Endometrial microvascular endothelial cells (primary cell): ENCODE results near the gene NYNRIN. TPM values are rescaled to one million over a fixed set of nuclear protein-coding genes. Genes with fewer than 3 reads are reported as not detected.

Source experiments
- in situ Hi-C: cut with HindIII; loops from 2 replicates; pipeline ENCODE4 v1.10.0; 2017; ENCODE audit warnings: low sequenced_read_pairs, low pct_unique_long_range_greater_than_20kb; ENCODE audit errors: inconsistent ontology term
- total RNA-seq: library from RNA; depleted of rRNA; stranded (reverse); fragments of >200 nt; gene quantifications from one replicate; pipeline ENCODE4 v1.2.3, GENCODE V29; 2015; ENCODE audit errors: inconsistent ontology term

NYNRIN gene
- total RNA-seq, 1 donor from 2014 or later: 6.9 TPM

DNA sequence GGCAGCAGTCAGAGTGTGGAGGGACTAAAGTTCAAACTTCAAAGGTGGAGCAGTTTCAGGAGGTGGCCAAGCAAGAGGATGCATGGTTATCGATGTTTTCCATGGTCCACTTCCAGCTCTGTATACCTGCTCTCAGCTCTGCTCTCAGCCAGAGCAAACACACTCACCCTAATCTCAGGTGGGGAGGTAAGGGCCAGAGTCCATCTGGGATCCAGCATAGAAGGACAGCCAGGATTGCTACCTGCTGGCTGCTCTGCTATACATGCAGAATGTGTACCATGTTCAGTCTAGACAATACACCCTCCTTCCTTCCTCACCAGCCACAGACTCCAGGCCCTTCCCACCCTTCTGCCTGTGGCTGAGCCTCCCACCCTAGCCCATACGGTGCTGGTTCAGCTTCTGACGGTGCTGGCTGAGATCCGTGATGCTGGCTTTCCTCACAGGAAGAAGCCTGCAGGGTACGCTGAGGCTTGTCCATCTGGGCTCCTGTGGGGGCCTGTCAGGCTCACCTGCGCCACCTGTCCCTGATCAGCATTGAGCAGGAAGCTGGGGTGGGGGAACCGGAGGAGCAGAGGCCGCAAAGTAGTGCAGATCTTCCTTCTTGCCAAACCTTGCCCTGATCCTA lies 28.2 kb downstream of the NYNRIN start:
- in situ Hi-C loops: no loop called here

GRCh38 chr14:24427537-24428508 lies 29.0 kb downstream of the NYNRIN start:
- in situ Hi-C loops: no loop called here

- in situ Hi-C loops: no loop called here
Observed at GRCh38 chr14:24428628-24429394, 30.0 kb downstream of the NYNRIN start.

DNA sequence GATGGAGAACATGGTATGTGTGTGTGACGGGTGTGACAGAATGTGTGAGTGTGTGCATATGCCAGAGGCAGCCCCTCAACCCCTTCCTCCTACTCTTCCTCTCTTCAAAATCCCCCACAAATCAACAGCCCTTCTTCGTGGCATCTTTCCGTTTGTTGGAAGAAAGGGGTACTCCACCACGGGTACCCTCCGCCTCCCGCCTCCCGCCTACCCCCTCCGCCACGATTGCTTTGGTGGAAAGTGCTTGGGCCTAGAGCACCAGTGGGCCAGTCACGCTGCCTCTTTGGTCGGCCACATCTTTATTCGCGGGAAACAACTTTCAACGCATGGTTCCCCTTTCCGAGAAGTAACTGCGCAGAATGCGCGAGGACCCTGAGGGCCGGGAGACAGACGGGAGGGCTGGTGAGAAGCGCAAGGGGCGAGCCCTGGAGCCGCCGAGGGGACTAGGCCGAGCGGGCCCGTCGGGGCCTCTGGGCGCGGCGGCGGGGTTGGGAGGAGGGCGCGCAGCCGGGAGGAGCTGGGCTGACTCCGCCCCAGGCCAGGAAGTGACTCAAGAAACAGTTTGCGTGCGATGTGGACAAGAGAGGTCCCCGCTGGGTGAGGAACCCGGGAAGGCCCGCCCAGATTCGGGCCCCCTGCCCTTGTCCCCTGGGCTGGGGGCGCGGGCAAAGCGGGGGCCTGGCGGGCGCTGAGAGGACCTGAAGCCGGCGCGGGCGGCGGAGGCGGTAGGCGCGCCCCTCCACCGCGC lies 30.8 kb downstream of the NYNRIN start, which contains the start of the genes CBLN3 and KHNYN:
Gene CBLN3 (minus strand): TSS at position 274 of the 748 bp plus-strand sequence. CDS start 614 bp downstream, outside the sequence.
Gene KHNYN (plus strand): TSS at position 560 of the 748 bp plus-strand sequence. CDS start 777 bp downstream, outside the sequence.
- in situ Hi-C loops: no loop called here

GRCh38 chr14:24430143-24430681 lies 31.4 kb downstream of the NYNRIN start:
- in situ Hi-C loops: no loop called here

- in situ Hi-C loops: no loop called here
Observed at GRCh38 chr14:24430682-24431568, 32.1 kb downstream of the NYNRIN start.

DNA sequence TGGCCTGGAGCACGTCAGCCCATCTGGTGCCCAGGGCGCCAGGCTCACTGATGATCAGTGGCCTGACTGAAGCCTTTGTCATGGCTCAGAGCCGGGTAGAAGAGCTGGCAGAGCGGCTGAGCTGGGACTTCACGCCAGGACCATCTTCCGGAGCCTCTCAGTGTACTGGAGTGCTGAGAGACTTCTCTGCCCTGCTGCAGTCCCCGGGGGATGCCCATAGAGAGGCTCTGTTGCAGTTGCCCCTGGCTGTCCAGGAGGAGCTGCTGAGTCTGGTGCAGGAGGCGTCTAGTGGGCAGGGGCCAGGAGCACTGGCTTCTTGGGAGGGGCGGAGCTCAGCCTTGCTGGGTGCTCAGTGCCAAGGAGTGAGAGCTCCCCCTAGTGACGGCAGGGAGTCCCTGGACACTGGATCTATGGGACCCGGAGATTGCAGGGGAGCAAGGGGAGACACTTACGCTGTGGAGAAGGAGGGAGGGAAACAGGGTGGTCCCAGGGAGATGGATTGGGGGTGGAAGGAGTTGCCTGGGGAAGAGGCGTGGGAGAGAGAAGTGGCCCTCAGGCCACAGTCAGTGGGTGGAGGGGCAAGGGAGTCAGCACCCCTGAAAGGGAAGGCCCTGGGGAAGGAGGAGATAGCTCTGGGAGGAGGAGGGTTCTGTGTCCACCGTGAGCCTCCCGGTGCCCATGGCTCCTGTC lies 32.9 kb downstream of the NYNRIN start:
- in situ Hi-C loops: no loop called here

DNA sequence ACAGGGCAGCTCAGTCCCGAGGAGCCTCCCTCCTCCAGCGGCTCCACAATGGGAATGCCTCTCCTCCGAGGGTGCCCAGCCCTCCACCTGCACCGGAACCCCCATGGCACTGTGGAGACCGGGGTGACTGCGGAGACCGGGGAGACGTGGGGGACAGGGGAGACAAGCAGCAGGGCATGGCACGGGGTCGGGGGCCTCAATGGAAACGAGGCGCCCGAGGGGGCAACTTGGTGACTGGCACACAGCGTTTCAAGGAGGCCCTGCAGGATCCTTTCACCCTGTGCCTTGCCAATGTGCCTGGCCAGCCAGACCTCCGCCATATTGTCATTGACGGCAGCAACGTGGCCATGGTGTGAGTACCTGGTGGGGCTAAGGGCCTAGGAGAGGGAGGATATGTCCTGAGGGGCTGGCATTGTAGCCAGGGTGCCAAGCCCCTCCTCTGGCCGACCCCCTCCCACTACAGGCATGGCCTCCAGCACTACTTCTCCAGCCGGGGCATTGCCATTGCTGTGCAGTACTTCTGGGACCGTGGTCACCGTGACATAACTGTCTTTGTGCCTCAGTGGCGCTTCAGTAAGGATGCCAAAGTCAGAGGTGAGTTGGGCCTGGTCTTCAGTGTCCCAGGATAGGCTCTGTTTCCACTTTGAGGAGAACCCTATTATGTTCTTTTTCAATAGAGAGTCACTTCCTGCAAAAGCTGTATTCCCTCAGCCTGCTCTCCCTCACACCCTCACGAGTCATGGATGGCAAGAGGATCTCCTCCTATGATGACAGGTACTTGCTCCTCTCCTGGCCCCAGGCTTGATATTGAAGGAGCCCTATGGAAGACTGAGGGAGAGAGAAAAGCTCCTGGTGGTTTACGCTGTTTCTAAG lies 33.7 kb downstream of the NYNRIN start:
- in situ Hi-C loops: no loop called here

DNA sequence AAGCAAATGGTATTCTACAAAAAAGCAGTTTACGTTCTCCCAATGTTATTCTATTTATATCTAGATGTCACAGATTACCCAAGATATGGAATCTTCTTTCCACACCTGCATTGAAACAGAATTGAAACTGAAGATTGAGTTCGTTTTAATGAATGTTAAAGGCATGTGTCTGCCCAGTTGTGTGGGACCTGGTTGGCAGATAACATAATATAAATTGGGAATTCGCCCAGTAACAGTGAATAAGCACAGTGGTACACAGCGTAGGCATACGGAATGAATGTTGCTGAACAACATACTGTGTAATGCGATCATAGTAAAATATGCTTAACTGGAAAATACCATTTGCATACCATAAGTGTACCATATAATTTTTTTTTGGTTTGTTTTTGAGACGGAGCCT lies 35.2 kb downstream of the NYNRIN start:
- in situ Hi-C loops: no loop called here

GRCh38 chr14:24434676-24435075 lies 35.9 kb downstream of the NYNRIN start:
- in situ Hi-C loops: loop anchor here (5.0 kb wide), 1 partner anchor 67 kb away; the partner anchor contains the start of gene NFATC4

GRCh38 chr14:24435192-24435810 lies 36.5 kb downstream of the NYNRIN start:
- in situ Hi-C loops: loop anchor here (5.0 kb wide), 1 partner anchor 68 kb away; the partner anchor contains the start of gene NFATC4

DNA sequence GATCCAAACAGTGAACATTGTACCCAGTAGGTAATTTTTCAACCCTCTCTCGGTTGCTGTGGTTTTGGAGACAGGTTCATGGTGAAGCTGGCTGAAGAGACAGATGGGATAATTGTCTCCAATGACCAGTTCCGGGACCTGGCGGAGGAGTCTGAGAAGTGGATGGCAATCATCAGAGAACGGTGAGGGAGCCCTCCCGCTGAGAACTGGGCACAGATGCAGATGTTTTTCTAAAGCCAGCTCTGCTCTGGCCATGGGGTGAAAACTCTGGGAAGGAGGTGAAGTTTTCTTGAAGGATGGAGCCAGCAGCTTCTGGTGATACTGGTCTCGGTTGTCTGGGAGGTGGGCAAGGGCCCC lies 37.2 kb downstream of the NYNRIN start:
- in situ Hi-C loops: loop anchor here (5.0 kb wide), 1 partner anchor 69 kb away; the partner anchor contains the start of gene NFATC4

DNA sequence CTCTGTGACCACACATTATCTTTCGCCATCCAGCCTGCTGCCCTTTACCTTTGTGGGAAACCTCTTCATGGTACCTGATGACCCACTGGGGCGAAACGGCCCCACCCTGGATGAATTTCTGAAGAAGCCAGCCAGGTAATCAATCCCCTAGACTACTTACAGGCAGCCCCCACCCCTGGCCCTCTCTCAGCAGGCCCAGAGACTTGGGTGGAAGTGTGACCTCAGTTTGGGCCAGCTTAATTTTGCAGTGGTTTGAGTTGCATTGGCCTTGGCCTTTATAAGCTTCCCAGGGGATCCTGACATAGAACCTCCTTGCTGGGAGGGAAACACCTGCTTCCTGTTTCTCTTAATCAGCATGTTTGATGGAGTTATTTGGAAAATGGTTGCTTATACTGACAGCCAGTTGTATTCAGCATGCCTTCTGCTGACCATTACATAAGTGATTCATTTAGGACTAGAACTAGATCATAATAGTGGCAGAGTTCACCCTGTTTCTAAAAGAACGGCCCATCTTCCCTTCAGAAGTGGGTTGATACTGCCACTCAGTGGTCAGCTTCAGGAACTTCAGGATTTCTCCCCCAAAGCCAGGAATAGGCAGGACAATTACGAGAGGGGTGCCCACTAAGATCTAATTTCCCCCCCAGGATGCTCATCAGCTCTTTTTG lies 37.7 kb downstream of the NYNRIN start:
- in situ Hi-C loops: loop anchor here (5.0 kb wide), 1 partner anchor 69 kb away; the partner anchor contains the start of gene NFATC4

DNA sequence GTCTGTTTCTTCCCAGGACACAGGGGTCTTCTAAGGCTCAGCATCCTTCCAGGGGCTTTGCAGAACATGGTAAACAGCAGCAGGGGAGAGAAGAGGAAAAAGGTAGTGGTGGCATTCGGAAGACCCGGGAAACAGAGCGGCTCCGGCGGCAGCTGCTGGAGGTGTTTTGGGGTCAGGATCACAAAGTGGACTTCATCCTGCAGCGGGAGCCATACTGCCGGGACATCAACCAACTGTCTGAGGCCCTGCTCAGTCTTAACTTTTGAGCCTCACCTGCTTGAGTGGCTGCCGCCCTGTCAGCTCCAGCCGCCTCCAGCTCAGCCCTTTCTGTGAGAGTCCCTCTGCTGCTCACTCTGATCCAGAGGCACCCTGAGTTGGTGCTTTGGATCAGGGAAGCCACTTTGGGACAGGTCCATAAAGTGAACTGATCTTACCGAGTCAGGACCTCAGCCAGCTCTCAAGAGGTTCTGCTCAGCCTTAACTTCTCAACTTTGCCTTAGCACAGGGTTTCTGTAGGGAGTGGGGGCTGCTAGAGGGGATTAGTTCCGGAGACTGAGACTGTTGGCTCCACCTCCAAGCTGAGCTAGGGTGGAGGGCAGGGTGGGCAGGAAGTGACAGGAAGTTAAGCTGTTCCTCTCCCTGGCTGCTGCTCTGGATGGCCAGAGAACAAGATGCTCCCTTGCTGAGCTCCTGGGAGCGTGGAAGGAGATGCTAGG lies 38.4 kb downstream of the NYNRIN start:
- in situ Hi-C loops: loop anchor here (5.0 kb wide), 1 partner anchor 70 kb away; the partner anchor contains the start of gene NFATC4
